Loucy (cell line): ENCODE measurements around the gene AFF3.

Experiments
- H2AFZ ChIP-seq: fragments of 200-600 bp; sonication (generic); 2 replicates; pipeline ENCODE4 v1.6.0; 2016; ENCODE audit warnings: antibody characterized with exemption, mild to moderate bottlenecking, low read length, moderate library complexity
- H3F3A ChIP-seq: fragments of 200-600 bp; 2 replicates; pipeline ENCODE4 v1.6.0; 2016; ENCODE audit warnings: antibody characterized with exemption, low read depth, mild to moderate bottlenecking
- H3K27me3 ChIP-seq: fragments of 200-600 bp; sonication (generic); 2 replicates; pipeline ENCODE4 v1.6.1; 2014; ENCODE audit warnings: low read length, mild to moderate bottlenecking; ENCODE audit not compliant: insufficient read depth, poor library complexity, severe bottlenecking
- H3K36me3 ChIP-seq: fragments of 200-600 bp; sonication (generic); 2 replicates; pipeline ENCODE4 v1.6.1; 2016; ENCODE audit warnings: low read length; ENCODE audit not compliant: insufficient read depth
- H3K4me1 ChIP-seq: fragments of 200-600 bp; sonication (generic); 2 replicates; pipeline ENCODE4 v1.5.1; 2014; ENCODE audit warnings: low read length, mild to moderate bottlenecking; ENCODE audit not compliant: insufficient read depth, poor library complexity, severe bottlenecking
- H3K4me2 ChIP-seq: fragments of 200-600 bp; sonication (generic); 2 replicates; pipeline ENCODE4 v1.6.0; 2014; ENCODE audit warnings: antibody characterized with exemption, low read length, low read depth, mild to moderate bottlenecking; ENCODE audit not compliant: poor library complexity, severe bottlenecking
- H3K4me3 ChIP-seq: fragments of 200-600 bp; sonication (generic); 2 replicates; pipeline ENCODE4 v1.5.1; 2014; ENCODE audit warnings: low read length, mild to moderate bottlenecking, mixed read lengths; ENCODE audit not compliant: poor library complexity, severe bottlenecking
- H3K79me2 ChIP-seq: fragments of 200-600 bp; sonication (generic); 2 replicates; pipeline ENCODE4 v1.6.1; 2014; ENCODE audit warnings: low read length; ENCODE audit not compliant: insufficient read depth
- H3K9ac ChIP-seq: fragments of 200-600 bp; sonication (generic); 2 replicates; pipeline ENCODE4 v1.6.0; 2014; ENCODE audit warnings: mild to moderate bottlenecking, low read depth, low read length, moderate library complexity; ENCODE audit not compliant: poor library complexity, severe bottlenecking
- H3K9me2 ChIP-seq: fragments of 200-600 bp; sonication (generic); replicated peaks from 2 replicates; pipeline ENCODE4 v1.6.1; 2016; ENCODE audit warnings: low read depth, low read length, mixed read lengths
- H3K9me3 ChIP-seq: fragments of 200-600 bp; sonication (generic); 2 replicates; pipeline ENCODE4 v1.6.1; 2014; ENCODE audit warnings: mild to moderate bottlenecking, antibody characterized with exemption, low read length, low read depth; ENCODE audit not compliant: insufficient read depth
- H4K20me1 ChIP-seq: fragments of 200-600 bp; sonication (generic); 2 replicates; pipeline ENCODE4 v1.6.0; 2014; ENCODE audit warnings: antibody characterized with exemption, low read length, mild to moderate bottlenecking; ENCODE audit not compliant: insufficient read depth, poor library complexity, severe bottlenecking
- CTCF ChIP-seq: fragments of 200-600 bp; sonication (generic); conservative IDR thresholded peaks from 2 replicates; pipeline ENCODE4 v1.5.1; 2014; ENCODE audit warnings: mild to moderate bottlenecking, antibody characterized with exemption, low read length
- EZH2phosphoT487 ChIP-seq: fragments of 200-600 bp; IDR thresholded peaks from 2 replicates; pipeline ENCODE4 v1.6.1; 2018; ENCODE audit warnings: antibody characterized with exemption, mild to moderate bottlenecking, moderate library complexity, borderline replicate concordance

AFF3 gene

GRCh38 chr2:100033976-100034375 is 108.4 kb downstream of the AFF3 start:
- no peaks in the 10 kb centered on the region for H3K79me2 ChIP-seq
- H3K4me1 ChIP-seq: no peaks in the 10 kb centered on the region
- no peak overlapping the region for H3K9ac ChIP-seq
- H3K27me3 ChIP-seq: no peaks in the 10 kb centered on the region
- no peaks in the 10 kb centered on the region for H3K36me3 ChIP-seq
- TF ChIP-seq CTCF (no peak), EZH2phosphoT487 (no peak)
- H3K9me2 ChIP-seq: no peaks in the 10 kb centered on the region
- no peak overlapping the region for H2AFZ ChIP-seq
- H3K9me3 ChIP-seq: no peaks in the 10 kb centered on the region
- no peaks in the 10 kb centered on the region for H4K20me1 ChIP-seq
- H3F3A ChIP-seq: no peaks in the 10 kb centered on the region
- H3K4me3 ChIP-seq: no peak overlapping the region
- H3K4me2 ChIP-seq: no peak overlapping the region

- Histone ChIP-seq H3K9ac (no peak overlapping the region), H3F3A (no peaks in the 10 kb centered on the region), H3K79me2 (no peaks in the 10 kb centered on the region), H3K4me3 (no peak overlapping the region), H2AFZ (no peak overlapping the region), H3K4me1 (no peaks in the 10 kb centered on the region), H3K9me3 (no peaks in the 10 kb centered on the region), H3K9me2 (no peaks in the 10 kb centered on the region), H3K27me3 (no peaks in the 10 kb centered on the region), H3K36me3 (no peaks in the 10 kb centered on the region), H4K20me1 (no peaks in the 10 kb centered on the region), H3K4me2 (no peak overlapping the region)
- TF ChIP-seq EZH2phosphoT487: no peak
- no peak for TF ChIP-seq CTCF
Measured at GRCh38 chr2:100031604-100032003, 110.8 kb downstream of the AFF3 start.

- H3K9ac ChIP-seq: no peak overlapping the region
- no peak overlapping the region for H3K4me3 ChIP-seq
- H3K36me3 ChIP-seq: no peaks in the 10 kb centered on the region
- H3K9me3 ChIP-seq: no peaks in the 10 kb centered on the region
- no peak for TF ChIP-seq EZH2phosphoT487
- TF ChIP-seq CTCF: peak; percentile 36
- H3K4me1 ChIP-seq: no peaks in the 10 kb centered on the region
- no peak overlapping the region for H3K4me2 ChIP-seq
- H3K27me3 ChIP-seq: no peaks in the 10 kb centered on the region
- no peaks in the 10 kb centered on the region for H3K9me2 ChIP-seq
- H3K79me2 ChIP-seq: no peaks in the 10 kb centered on the region
- no peaks in the 10 kb centered on the region for H3F3A ChIP-seq
- H2AFZ ChIP-seq: no peak overlapping the region
- no peaks in the 10 kb centered on the region for H4K20me1 ChIP-seq
Measured at GRCh38 chr2:100029460-100029859, 112.9 kb downstream of the AFF3 start.
